GM18526 (cell line): Measurements from ENCODE around the gene TSEN2.

Experiments used
- POLR2A ChIP-seq: IDR thresholded peaks from 3 replicates; pipeline ENCODE4 v1.6.1; 2011; ENCODE audit not compliant: insufficient read length; ENCODE audit errors: extremely low read depth

The TSEN2 gene

DNA sequence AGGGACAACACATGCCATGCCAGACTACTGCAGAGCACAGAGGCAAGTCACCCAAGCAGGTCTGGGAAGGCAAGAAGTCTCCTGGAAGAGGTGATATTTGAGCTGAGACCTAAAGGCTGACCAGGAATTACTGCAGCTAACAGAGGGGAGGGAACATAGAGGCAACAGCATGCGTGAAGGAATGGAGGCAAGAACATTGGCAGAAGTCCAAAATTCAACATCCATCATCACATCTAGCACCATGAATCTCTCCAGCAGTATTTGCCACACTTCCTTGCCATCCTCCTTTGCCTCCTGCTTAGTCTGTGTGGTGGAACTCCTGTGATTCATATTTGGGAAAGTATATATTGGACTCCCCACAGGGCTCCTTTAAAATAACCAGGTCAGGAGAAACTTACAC is 870 bp upstream of the TSEN2 start:
- no peak for TF ChIP-seq POLR2A

DNA sequence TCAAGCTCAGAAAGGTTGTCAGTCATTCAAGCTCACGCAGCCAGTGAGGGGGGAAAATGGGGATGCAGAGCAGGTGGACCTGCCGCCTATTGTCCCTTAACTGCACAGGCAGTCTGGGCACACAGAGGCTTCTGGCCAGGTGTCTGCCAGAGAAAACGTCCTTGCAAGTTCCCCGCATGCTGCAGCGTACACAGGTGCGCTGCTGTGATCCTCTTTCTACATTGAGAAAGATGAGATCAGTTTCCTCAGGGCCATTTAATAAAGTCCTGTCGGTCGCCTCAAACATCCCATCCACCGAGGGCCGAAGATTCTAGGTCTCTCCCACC is 445 bp upstream of the TSEN2 start:
- no peak for TF ChIP-seq POLR2A

DNA sequence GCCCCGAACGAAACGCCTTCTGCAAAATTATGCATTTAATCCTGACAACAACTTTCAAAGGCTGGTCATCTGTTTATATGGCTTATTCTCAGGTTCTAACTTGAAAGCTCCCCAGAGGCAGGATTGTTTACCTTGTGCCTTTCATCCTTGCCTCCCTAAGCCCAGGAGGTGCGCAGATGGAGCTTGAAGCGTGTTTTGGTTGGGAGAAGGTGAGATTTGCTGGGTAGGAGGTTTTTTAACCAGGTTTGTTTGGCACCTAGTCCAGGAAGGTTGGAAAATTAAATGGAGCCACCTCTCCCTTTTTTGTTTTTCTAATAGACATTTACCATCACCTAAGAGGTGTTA is 675 bp downstream of the TSEN2 start:
- TF ChIP-seq POLR2A: no peak

DNA sequence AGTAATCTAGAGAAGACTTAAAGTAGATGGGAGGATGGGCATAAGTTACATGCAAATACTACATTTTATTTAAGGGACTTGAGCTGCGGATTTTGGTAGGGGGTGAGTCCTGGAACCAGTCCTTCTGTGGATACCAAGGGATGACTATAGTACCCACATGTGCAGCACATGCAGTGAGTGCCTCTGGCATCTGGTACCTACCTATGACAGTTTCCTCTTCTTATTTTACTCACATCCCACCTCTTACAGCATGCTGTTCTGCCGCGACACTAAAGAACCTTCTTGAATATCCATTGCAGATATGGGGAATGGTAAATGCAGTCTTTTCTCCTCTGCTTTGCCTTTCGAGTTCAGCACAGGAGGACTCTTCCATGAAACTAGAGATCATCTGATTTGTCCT is 1.7 kb downstream of the TSEN2 start:
- TF ChIP-seq POLR2A: no peak

DNA sequence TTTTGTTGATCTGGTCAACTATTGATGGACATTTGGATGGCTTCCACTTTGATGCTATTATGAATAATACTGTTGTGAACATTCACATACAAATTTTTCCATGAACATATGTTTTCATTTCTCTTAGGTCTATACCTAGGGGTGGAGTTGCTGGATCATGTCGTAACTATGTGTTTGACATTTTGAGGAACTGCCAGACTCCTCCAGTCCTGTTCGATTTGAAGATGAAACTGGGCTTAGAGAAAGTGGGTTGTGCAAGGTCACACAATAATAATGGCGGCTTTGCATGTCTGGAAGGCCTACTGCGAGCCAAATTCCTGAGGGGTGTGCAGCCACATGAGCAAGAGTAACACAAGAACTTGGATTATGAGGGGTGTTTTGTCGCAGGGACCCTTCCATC is 2.6 kb downstream of the TSEN2 start:
- TF ChIP-seq POLR2A: no peak

DNA sequence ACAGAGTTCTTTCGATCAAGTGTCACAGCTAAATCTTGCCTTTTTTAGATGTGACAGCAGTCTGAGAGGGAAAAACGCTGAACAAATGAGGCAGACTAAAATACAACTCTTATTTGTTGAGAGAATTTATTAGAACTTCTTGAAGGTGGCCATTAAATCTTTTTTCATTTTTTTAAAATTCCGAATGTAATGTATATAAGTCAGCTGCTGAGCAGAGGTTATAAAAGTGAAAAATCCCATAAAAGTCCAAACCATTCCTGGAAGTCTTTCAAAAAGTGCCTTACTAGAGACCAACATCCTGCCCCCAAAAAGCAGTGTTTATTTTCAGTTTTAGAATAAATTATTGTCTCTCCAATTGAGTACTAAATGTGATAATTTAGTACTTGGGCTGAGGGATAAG is 3.1 kb downstream of the TSEN2 start:
- no peak for TF ChIP-seq POLR2A

DNA sequence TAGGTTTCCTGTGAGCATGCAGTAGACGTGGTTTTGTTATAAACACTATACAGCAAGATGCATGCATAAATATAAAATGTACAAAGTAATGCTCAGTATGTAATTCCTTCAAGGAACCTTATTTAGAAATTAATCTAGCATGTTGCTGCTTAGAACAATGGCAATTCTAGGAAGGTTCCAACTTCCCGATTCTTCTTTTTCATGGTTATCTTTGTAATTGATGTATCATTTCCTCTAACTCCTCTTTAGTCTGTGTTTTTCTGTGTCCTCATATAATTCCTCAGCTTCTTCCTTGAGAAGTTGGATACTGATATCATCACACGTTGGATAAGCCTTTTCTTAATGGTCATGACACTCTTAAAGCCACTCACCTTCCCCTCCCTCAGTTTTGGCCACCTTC is 3.5 kb downstream of the TSEN2 start:
- no peak for TF ChIP-seq POLR2A

DNA sequence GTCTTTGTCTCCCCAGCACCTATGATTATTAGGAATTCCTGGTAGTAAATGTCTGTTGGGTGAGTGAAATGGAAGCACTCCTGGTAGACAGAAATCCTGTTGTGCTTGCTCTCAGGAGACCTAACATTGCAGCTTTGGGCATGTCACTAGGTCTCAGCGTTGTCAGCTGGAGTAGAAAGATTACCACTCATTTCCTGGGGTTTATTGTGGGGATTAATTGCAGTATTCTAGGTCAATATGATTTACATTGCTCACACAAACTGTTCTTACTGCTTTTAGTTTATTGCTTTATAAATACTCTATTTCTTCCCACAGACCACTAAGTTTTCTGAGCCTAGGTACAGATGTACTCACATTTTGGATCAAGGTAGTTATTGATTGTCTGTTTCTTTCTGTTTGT is 5.1 kb downstream of the TSEN2 start:
- TF ChIP-seq POLR2A: no peak

DNA sequence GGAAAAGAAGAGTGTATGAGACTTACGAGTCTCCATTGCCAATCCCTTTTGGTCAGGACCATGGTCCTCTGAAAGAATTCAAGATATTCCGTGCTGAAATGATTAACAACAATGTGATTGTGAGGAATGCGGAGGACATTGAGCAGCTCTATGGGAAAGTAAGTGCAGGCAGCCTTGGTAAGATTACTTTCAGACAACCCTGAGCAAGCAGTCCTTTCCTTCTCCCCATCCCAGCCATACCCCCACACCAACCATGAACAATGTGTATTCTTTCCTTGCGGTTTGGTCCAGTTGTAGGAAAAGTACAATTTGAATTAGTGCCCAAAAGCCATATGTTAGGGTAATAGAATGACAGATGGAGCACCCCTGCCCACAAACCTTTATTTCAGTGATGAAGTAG is 5.6 kb downstream of the TSEN2 start:
- no peak for TF ChIP-seq POLR2A

DNA sequence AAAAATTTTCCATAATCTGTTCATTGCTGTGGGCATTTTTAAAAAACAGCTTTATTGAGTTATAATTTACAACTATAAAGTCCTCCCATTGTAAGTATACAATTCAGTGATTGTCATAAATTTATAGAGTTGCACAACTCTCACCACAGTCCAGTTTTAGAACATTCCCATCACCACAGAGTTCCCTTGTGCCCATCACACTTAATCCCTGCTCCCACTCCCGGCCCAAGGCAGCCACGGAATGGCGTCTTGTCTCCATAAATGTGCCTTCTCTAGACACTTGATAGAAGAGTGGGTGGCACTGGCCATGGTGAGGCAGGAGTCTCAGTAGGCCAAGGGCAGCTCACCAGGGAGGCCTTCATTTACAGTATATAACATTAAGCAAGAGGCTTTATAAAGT is 6.3 kb downstream of the TSEN2 start:
- TF ChIP-seq POLR2A: no peak

DNA sequence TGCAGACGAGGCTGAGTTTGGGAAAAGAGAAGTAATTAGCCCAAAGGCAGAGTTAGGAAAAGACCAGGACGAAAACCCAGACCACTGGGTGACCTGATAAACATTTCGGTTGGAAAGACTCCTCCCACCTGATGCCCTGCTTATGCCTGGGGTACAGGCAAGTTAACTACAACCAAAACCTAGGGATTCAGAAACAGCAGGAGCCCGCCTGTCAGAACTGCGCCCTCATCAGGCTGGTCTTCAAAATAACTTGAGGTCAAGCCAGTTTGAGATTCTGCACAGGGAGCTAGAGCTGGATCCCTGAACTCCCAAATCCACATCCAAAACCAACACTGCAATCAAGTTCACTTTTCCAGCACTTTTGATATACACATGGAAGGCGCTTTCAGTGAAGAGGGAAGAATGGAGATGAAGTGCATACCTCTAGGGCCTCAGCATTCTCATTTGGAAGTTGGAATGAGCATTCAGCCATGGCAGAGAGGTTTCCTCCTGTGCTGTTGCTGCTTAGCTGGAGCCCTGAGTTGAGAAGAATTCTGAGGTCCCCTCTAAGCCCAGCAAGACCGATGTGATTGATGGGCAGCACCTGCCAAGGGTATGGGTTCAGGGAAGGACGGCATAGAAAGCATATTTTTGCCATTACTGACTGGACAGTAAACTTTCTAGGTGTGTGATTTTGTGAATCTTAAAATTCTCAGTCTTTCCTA is 11.6 kb downstream of the TSEN2 start:
- no peak for TF ChIP-seq POLR2A

DNA sequence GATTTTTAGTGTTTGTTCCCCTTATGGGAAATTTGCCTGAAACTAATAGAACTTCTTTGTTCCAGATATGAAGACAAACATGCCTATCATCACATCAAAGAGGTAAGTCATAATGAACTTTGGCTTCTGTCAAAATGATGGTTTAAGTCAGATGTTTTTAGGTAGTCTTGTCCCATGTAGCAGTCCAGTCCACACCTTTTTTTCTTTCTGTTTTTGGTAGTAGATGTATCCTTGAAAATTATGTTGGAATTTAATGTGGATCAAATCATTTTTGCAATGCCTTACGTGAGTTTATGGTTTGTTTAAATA is 12.1 kb downstream of the TSEN2 start:
- TF ChIP-seq POLR2A: no peak

DNA sequence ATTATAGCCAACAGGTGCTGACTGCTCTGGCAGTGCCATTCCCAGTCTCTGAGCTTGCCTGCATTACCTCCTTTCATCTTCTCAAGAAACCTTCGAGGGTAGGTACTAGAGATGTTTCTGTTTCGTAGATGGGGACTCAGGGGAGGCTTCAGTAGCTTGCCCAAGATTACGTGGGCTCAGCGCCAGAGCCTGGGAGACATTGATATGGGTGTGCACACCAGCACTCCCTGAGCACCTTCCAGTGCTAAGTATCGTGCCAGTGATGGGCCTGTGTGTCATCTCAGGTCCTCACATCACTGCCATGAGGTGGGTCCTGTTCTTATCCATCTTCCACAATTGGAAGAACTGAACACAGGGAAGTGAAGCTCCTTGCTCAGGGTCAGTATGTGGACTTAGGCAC is 15.2 kb downstream of the TSEN2 start:
- TF ChIP-seq POLR2A: no peak

DNA sequence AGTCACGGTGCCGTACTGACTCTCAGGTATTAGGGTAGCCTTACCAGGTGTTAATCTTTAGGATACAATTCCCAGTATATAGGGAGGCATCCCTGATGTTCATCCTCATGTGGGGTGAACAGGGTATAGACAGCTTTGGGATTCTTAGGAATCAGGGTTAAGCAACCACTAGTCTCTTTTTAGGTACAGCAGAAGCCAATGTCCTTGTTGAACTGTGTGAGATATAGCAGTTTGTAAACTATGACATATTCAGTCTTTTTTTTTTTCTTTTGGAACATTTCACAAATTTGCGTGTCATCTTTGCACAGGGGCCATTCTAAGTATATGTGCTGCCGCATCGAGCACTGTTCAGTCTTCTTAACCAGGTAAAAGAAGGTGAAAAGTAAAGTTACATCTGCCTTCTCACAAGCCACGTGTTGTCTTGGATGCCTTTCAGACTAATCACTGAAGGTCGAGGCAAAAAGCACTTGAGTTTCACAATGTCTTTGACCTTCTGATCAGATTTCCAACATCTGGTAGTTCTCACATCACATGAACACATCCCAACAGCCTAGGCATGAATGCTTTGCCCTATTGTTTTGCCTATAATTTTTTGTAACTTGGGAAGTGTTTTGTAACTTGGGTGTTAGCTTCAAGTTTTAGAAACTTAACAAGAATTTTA is 17.2 kb downstream of the TSEN2 start:
- TF ChIP-seq POLR2A: no peak

DNA sequence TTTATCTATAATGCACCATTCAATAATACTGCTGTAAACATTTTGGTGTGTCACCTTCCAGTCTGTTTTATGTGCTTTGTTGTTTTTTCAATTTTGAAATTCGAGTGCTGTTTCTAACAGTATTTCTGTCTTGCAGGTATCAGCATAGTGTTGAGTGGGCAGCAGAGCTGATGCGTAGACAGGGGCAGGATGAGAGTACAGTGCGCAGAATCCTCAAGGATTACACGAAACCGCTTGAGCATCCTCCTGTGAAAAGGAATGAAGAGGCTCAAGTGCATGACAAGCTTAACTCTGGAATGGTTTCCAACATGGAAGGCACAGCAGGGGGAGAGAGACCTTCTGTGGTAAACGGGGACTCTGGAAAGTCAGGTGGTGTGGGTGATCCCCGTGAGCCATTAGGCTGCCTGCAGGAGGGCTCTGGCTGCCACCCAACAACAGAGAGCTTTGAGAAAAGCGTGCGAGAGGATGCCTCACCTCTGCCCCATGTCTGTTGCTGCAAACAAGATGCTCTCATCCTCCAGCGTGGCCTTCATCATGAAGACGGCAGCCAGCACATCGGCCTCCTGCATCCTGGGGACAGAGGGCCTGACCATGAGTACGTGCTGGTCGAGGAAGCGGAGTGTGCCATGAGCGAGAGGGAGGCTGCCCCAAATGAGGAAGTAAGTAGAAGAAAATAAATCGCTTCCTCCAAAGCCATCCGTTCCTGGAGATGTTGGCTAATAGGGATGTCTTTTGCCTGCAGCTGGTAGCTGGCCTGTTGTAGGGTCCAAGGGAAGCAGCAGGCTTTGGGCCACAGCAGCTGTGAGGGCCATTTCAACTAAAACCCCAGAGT is 19.1 kb downstream of the TSEN2 start:
- no peak for TF ChIP-seq POLR2A

DNA sequence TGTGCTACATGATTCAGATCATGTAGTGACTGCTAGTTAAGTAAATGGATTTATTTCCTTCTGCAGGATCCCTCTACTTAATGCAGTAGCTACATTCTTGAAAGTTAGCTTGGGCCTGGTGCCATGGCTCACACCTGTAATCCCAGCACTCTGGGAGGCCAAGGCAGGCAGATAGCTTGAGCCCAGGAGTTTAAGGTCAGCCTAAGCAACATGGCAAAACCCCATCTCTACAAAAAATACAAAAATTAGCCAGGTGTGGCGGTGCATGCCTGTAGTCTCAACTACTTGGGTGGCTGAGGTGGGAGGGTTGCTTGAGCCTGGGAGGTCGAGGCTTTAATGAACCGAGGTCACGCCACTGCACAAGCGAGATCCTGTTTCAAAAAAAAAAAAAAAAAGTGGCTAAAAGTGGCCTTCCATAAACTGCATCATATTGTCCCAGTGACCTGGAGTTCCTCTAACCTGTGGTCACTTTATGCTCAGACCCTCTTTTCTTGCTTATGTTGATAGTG is 22.0 kb downstream of the TSEN2 start:
- TF ChIP-seq POLR2A: no peak
